Middle frontal gyrus (tissue), 1 donor: ENCODE measurements around the gene INPP5K.
A peak's percentile ranks its signal among the peaks of the same experiment; 100 is the strongest.
"Not testable (repeated sequence)": the region's sequence is repeated elsewhere in the genome, so short reads cannot be mapped to it uniquely, and the experiment has no call there.

Source experiments
- DNase-seq: peaks from one replicate; pipeline ENCODE4 v3.0.0-alpha.2; 2015; ENCODE audit warnings: low spot score; ENCODE audit errors: extremely low spot score

The INPP5K gene

GRCh38 chr17:1516388-1517161 is at the start of gene INPP5K:
Gene INPP5K, minus strand, starts transcription at chr17:1516612. Its CDS starts 113 bp downstream, at chr17:1516499.
- DNase-seq = peak; percentile 97

- no peak for DNase-seq
Measured at GRCh38 chr17:1565877-1566276, 49.5 kb upstream of the INPP5K start.

- no peak for DNase-seq
Measured at GRCh38 chr17:1563786-1564613, 47.6 kb upstream of the INPP5K start.

- DNase-seq = not testable (repeated sequence)
Measured at GRCh38 chr17:1563471-1563785, 47.0 kb upstream of the INPP5K start.

GRCh38 chr17:1562176-1562643 is 45.8 kb upstream of the INPP5K start:
- DNase-seq = no peak

- no peak for DNase-seq
Measured at GRCh38 chr17:1561420-1562175, 45.2 kb upstream of the INPP5K start.

- no peak for DNase-seq
Measured at GRCh38 chr17:1560858-1561355, 44.5 kb upstream of the INPP5K start.

- DNase-seq = no peak
Measured at GRCh38 chr17:1560101-1560857, 43.9 kb upstream of the INPP5K start.

- no peak for DNase-seq
Measured at GRCh38 chr17:1559047-1560043, 42.9 kb upstream of the INPP5K start.

GRCh38 chr17:1558401-1558800 is 42.0 kb upstream of the INPP5K start:
- DNase-seq = no peak

- DNase-seq = no peak
Measured at GRCh38 chr17:1557355-1558095, 41.1 kb upstream of the INPP5K start.

- no peak for DNase-seq
Measured at GRCh38 chr17:1555651-1556471, 39.4 kb upstream of the INPP5K start.

GRCh38 chr17:1554751-1555540 is 38.5 kb upstream of the INPP5K start:
- no peak for DNase-seq

GRCh38 chr17:1553354-1554266 is 37.2 kb upstream of the INPP5K start:
- no peak for DNase-seq

- DNase-seq = no peak
Measured at GRCh38 chr17:1552932-1553331, 36.5 kb upstream of the INPP5K start.

GRCh38 chr17:1551741-1552140 is 35.3 kb upstream of the INPP5K start:
- DNase-seq = no peak
